ENCODE data around the gene FBXL13.
"Not testable (repeated sequence)": the region's sequence is repeated elsewhere in the genome, so short reads cannot be mapped to it uniquely, and the experiment has no call there.

FBXL13 gene

GRCh38 chr7:103059471-103059870 lies 15.1 kb downstream of the FBXL13 start:
- no peak overlapping the region for H3K27ac ChIP-seq (replicated peaks)
- no peak overlapping the region for H3K4me3 ChIP-seq (replicated peaks; ENCODE audit: insufficient read depth, low read length)
- DNase-seq (ENCODE audit: low read depth in 1 of 2, low spot score in 1 of 2) = no peak
- no peaks in the 10 kb centered on the region for H3K27me3 ChIP-seq (ENCODE audit: insufficient read depth, poor library complexity, severe bottlenecking)
- TF ChIP-seq SPI1 (IDR thresholded peaks at IDR 0.05; ENCODE audit: borderline replicate concordance, low read depth) = peak; percentile 31; the same call in 1 of the 2 replicates
- no peak for TF ChIP-seq GABPA (IDR thresholded peaks at IDR 0.05; ENCODE audit: low read depth)

GRCh38 chr7:103058122-103058521 lies 16.5 kb downstream of the FBXL13 start:
- TF ChIP-seq GABPA (IDR thresholded peaks at IDR 0.05; ENCODE audit: low read depth) = no peak
- no peak for TF ChIP-seq SPI1 (IDR thresholded peaks at IDR 0.05; ENCODE audit: borderline replicate concordance, low read depth)
- TF ChIP-seq CTCF (IDR thresholded peaks at IDR 0.05; ENCODE audit: insufficient read depth, low read length) = no peak
- no peak for TF ChIP-seq POLR2AphosphoS5 (IDR thresholded peaks at IDR 0.05; ENCODE audit: low read depth)
- no peak for TF ChIP-seq REST (IDR thresholded peaks at IDR 0.05; ENCODE audit: insufficient replicate concordance, low read depth)
- H3K4me3 ChIP-seq (replicated peaks; ENCODE audit: insufficient read depth, low read length) = no peak overlapping the region
- no peak overlapping the region for H3K27ac ChIP-seq (replicated peaks)
- no peaks in the 10 kb centered on the region for H3K27me3 ChIP-seq (ENCODE audit: insufficient read depth, poor library complexity, severe bottlenecking)
- no peak for DNase-seq (ENCODE audit: low read depth in 1 of 2, low spot score in 1 of 2)

- H3K27me3 ChIP-seq (ENCODE audit: insufficient read depth, poor library complexity, severe bottlenecking); DNase-seq (ENCODE audit: low read depth in 1 of 2, low spot score in 1 of 2); H3K4me3 ChIP-seq (replicated peaks; ENCODE audit: insufficient read depth, low read length); H3K27ac ChIP-seq (replicated peaks): not testable (repeated sequence)
Measured at GRCh38 chr7:103056006-103056405, 18.6 kb downstream of the FBXL13 start.

GRCh38 chr7:103051519-103051918 lies 23.1 kb downstream of the FBXL13 start:
- Histone ChIP-seq H3K27ac (replicated peaks) (no peak overlapping the region), H3K27me3 (ENCODE audit: insufficient read depth, poor library complexity, severe bottlenecking) (no peaks in the 10 kb centered on the region), H3K4me3 (replicated peaks; ENCODE audit: insufficient read depth, low read length) (no peak overlapping the region)
- TF ChIP-seq POLR2AphosphoS5 (IDR thresholded peaks at IDR 0.05; ENCODE audit: low read depth) (no peak), REST (IDR thresholded peaks at IDR 0.05; ENCODE audit: insufficient replicate concordance, low read depth) (no peak), SPI1 (IDR thresholded peaks at IDR 0.05; ENCODE audit: borderline replicate concordance, low read depth) (no peak), CTCF (IDR thresholded peaks at IDR 0.05; ENCODE audit: insufficient read depth, low read length) (no peak), GABPA (IDR thresholded peaks at IDR 0.05; ENCODE audit: low read depth) (no peak)
- DNase-seq (ENCODE audit: low read depth in 1 of 2, low spot score in 1 of 2) = no peak

GRCh38 chr7:103048833-103049232 lies 25.8 kb downstream of the FBXL13 start:
- TF ChIP-seq POLR2AphosphoS5 (IDR thresholded peaks at IDR 0.05; ENCODE audit: low read depth) = no peak
- no peak for TF ChIP-seq CTCF (IDR thresholded peaks at IDR 0.05; ENCODE audit: insufficient read depth, low read length)
- TF ChIP-seq GABPA (IDR thresholded peaks at IDR 0.05; ENCODE audit: low read depth) = no peak
- no peak for TF ChIP-seq REST (IDR thresholded peaks at IDR 0.05; ENCODE audit: insufficient replicate concordance, low read depth)
- TF ChIP-seq SPI1 (IDR thresholded peaks at IDR 0.05; ENCODE audit: borderline replicate concordance, low read depth) = no peak
- no peaks in the 10 kb centered on the region for H3K27me3 ChIP-seq (ENCODE audit: insufficient read depth, poor library complexity, severe bottlenecking)
- no peak overlapping the region for H3K27ac ChIP-seq (replicated peaks)
- DNase-seq (ENCODE audit: low read depth in 1 of 2, low spot score in 1 of 2) = peak in 1 of 2 experiments; percentile 15
- no peak overlapping the region for H3K4me3 ChIP-seq (replicated peaks; ENCODE audit: insufficient read depth, low read length)
